Stimulated activated CD8-positive, alpha-beta memory T cell treated with anti-CD3 and anti-CD28 coated beads, Interleukin-7, amount 100 ng/mL, for 4 hours (primary cell): ENCODE results near the gene TRIM73.
"Not testable (repeated sequence)": the region's sequence is repeated elsewhere in the genome, so short reads cannot be mapped to it uniquely, and the experiment has no call there.

Source experiments
- DNase-seq, 2 donors: peaks; one replicate each; pipeline ENCODE4 v3.0.0-alpha.2; 2020; ENCODE audit warnings: low read depth in 2 of 2

The TRIM73 gene

DNA sequence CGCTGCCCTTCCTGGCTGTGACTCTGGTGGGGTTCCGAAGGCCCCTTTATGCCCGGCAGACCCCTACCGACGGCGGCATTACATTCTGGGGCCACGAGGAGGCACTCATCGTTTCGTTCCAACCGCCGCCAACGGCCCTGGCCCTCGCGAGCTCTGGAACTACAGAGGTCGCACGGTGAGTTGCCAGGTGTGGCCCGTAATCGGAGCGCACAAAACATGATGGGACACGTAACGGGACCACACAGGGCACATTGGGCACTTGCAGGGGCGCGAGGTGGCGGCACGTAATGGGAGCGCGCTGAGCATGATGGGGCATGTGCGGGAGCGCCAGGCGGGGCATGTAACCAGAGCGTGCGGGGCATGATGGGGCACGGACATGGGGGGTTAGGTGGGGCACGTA is at the start of gene TRIM73:
Gene TRIM73 (plus strand): TSS at position 301 of the 400 bp plus-strand sequence. CDS start 3,305 bp downstream, outside the sequence.
- DNase-seq, result not testable (repeated sequence)

DNA sequence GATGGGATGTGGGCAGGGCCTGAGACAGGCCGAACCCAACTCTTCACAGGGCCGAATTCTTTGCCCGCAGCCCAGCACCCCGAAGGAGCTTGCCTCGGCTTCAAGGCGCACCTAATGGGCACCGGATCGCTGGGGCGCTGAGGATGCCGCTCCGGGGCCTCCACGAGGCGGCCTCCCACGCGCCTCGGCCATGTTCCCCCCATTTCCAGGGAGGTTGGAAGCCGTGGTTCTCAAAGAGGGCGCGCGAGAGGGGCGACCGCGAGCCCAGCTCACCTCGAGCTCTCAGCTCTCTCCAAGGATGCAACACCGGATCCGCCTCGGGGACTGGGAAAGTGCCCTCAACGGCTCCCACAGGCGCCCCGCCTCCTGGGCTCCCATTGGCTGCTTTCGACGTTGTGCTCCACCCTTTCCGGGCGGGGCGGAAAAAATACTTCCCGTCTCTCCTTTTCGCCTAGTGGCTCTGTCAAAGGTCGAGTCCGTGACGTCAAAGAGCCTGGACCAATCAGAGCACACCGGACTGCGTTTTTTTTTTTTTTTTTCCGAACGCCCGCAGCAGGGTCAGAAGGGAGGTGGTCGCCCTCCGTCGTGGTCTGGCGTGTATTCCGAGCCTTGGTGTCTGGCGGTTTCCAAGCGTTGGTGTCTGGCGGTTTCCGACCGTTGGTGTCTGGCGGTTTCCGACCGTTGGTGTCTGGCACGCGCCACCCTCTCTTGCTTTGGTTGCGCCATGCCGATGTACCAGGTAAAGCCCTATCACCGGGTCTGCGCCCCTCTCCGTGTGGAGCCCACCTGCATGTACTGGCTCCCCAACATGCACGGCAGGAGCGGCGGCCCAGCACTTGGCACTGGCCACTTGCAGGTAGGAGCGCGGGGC is 36.5 kb upstream of the TRIM73 start:
- peak; percentile 0 to 45 for DNase-seq

DNA sequence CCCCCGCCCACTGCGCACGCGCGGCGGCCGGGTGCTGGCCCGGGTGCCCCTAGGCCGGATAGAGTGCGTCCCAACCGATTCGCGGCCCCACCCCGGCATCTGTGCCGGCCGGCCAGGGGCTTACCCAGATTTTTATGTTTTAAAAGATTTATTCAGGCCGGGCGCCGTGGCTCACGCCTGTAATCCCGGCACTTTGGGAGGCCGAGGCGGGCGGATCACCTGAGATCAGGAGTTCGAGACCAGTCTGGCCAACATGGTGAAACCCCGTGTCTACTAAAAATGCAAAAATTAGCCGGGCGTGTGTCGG is 35.9 kb upstream of the TRIM73 start:
- DNase-seq, result peak in 1 of 2 donors; percentile 0

DNA sequence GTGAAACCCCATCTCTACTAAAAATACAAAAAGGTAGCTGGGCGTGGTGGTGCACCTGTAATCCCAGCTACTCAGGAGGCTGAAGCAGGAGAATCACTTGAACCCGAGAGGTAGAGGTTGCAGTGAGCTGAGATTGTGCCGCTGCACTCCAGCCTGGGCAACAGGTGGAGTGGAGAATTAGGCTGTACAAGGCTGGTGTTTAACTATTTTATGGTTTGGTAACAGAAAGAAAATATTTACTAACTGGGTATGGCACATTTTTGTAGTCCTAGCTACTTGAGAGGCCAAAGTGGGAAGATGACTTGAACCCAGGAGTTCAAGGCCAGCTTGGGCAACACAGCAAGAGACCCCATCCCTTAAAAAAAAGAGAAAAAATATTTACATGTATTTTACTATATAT is 31.4 kb upstream of the TRIM73 start:
- DNase-seq, result not testable (repeated sequence)

DNA sequence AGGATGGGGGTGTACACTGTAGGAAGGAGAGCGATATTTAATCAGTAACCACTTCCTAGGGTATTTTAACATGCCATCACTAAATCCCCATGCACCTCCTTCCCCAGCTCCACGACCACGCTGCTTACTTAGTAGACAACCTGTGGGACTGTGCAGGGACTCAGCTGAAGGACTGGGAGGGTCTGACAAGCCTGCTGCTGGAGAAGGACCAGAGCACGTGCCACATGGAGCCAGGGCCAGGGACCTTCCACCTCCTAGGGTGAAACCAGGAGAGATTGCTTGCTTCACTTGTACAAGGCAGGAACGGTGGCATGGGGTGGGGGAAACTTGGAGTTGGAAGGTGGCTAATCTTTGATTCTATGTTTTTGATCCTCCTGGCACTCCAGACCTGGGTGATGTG is 28.8 kb upstream of the TRIM73 start:
- DNase-seq, result not testable (repeated sequence)

DNA sequence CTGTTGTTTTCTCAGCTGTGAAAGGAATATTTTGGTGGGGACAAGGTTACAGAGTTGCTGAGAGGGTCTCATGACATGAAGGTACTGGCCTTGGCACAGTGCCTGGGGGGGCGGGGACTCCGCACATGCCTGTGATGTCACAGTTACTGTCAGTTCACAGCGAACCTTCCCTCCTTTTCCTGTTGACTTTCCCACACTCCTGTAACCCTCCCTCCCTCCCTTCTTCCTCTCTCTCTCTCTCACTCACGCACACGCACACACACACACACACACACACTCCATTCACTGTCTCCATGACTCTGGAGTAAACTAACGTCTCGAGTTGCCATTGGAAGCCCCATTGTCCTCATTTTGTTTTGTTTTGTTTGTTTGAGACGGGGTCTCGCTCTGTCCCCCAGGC is 28.1 kb upstream of the TRIM73 start:
- DNase-seq, result not testable (repeated sequence)

DNA sequence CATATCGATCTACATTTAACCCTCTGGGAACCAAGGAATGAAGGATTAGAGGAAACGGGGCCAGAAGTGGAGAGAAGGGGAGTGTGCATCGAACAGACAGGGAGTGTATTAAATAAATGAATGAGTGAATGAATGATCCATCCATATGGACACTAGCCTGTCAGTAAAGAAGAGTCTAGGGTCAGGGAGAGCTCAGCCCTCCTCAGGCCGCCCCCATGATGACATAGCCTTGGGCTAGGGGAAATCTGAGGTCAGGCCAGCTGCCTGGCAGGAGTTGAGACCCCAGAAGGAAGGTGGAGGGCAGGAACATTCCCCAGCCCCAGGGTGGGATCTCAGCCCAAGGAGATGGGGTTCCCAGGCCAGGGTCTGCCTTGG is 21.3 kb upstream of the TRIM73 start:
- DNase-seq, result not testable (repeated sequence)

DNA sequence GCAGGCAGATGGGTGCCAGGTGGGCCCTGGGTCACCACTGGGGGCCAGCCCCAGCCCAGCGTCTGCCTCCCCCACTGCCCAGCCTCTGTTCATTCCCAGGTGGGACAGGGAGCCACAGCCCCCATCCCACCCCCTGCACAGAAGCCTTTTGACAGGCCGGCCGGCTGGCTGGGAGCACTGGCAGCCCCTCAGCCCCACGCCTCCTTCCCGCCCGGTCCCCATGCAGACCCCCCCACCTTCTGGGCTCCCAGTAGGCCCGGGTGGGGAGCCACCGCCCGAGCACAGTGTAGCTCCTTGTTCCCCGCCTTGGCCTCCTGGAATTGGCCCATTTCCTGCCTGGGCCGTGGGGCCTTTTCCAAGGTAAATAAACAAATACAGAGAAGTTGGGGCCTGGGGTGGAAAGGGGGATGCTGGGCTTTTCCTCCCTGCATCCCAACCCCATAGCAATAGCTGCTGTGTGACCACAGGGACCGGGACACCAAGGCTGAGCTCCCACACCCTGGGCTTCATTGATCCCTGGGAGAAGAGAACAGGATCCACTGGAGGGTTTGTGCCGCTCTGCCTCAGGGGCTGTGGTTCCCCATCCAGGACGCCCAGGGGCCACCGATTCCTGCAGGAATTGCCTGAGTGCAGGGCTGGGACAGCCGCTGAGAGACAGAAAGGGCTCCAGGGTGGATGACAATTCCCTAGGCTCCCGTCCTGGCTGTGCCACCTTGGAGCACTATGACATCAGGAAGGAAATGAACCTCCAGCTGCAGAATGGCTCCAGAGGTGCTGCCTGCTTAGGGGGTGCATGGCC is 20.7 kb upstream of the TRIM73 start:
- not testable (repeated sequence) for DNase-seq

DNA sequence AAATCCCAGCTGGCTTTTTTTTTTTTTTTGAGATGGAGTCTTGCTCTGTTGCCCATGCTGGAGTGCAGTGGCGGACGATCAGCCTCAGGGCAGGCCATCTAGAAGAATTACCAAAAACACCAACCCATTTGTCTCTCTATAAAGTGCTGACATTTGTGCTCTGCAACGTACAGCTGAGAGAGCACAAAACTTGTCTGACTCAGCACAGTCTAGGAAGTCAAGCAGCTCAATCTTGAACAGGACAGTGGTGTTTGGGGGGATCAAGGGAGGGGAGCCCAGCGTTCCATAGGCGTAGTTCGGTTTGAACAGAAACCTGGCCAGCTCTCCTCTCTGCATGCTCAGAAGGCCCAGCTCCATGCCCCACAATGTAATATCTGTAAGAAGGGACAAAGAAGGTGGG is 2.2 kb upstream of the TRIM73 start:
- DNase-seq, result not testable (repeated sequence)

DNA sequence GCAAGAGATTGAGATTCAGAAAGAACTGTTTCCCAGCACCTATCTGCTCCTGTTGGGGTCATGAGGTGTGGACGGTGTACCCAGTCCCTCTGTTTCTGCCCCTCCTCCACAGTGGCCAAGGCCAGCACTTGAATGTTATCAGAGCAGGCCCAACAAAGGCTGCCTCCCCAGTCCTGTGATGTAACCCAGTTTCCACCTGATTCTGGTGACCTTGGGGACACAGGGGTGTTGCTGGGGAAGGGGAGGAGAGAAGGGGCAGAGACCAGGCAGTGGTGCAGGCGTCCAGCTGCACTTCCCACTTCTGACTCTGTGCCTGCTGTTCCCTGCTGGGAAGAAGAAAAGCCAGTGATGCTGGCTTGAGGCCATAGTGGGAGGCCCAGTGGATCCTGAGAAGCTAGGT is 2.4 kb downstream of the TRIM73 start:
- not testable (repeated sequence) for DNase-seq

DNA sequence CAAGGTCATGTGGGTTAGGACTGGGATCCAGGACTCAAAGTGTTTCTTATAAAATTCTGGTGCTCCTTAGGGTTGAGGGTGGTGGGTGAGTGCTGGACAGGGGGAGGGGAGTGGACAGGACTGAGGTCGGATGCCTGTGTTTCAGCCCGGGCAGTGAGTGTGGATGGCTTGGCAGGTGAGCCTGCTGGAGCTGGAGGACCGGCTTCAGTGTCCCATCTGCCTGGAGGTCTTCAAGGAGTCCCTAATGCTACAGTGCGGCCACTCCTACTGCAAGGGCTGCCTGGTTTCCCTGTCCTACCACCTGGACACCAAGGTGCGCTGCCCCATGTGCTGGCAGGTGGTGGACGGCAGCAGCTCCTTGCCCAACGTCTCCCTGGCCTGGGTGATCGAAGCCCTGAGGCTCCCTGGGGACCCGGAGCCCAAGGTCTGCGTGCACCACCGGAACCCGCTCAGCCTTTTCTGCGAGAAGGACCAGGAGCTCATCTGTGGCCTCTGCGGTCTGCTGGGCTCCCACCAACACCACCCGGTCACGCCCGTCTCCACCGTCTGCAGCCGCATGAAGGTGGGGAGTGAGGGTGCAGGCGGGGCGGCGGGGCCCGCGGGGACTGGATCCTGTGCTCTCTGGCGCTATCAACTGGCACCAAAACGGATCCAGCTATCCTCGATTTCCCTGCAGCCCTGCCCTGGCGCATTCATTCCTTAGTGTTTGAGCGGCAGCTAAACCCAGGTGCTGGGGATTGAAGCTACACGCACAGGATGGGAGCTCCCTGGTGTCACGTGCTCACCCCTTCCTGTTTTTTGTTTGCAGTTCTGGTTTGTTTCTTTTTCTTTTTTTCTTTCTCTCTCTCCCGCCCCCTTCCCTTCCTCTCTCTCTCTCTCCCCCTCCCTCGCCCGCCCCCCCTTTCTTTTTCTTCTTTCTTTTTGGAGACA is 3.6 kb downstream of the TRIM73 start:
- not testable (repeated sequence) for DNase-seq

DNA sequence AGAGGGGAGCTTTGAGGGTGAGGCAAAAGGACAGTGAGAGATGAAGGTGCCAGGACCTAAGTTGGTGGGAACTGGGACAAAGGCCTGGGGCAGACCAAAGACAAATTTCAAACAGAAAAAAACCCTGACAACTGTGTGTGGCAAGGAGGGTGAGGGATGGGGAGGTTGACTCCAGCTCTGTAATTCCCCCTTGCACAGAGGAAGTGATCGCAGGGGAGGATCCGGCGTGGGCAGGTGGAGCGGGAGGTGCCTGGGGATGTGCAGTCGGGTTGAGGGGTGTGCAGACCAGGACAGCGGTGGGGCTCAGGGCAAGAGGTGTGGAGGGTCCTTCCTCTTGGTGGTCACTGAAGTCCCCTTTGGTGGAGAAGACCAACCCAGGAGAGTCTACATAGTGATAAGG is 5.1 kb downstream of the TRIM73 start:
- DNase-seq, result not testable (repeated sequence)

DNA sequence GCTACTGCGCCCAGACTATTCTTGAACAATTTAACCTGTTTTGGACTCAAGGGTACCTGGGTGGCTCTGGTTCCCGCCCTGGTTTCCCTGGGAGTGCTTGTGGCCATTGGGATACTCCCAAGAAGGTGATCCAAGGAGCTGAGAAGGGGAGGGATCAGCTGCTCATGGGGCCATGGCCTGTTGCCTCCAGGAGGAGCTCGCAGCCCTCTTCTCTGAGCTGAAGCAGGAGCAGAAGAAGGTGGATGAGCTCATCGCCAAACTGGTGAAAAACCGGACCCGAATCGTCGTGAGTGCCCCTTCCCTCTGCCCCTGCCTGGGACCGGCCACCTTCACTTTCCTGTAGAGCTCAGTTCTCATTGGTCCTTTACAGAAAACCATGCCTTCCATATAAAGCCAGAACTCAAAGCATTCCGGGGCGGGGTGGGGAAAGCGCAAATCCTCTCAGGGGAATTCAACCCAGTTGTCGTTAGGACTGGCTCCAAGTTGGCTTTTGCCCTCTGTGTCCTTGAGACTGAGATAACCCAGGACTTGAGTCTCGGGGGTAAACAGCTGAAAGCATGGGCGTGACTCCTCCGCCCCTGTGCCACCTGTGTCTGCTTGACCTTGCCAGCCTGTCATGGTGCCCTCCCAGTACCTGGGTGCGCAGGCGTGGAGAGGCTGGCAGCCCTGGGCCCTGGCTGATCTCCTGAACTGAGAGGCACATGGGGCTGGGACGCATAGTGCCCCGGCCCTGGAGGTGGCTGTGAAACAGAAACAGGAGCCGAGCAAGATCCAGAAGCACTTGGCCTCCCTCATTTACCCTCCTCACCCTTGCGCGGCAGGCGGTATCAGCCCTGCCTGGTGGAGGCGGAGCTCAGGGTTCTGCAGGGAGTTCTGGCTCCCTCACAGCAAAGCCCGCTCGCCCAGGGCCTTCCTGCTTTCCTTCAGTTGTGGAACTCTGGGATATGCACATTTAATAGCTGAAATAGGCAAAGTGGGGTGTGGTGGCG is 8.3 kb downstream of the TRIM73 start:
- not testable (repeated sequence) for DNase-seq

DNA sequence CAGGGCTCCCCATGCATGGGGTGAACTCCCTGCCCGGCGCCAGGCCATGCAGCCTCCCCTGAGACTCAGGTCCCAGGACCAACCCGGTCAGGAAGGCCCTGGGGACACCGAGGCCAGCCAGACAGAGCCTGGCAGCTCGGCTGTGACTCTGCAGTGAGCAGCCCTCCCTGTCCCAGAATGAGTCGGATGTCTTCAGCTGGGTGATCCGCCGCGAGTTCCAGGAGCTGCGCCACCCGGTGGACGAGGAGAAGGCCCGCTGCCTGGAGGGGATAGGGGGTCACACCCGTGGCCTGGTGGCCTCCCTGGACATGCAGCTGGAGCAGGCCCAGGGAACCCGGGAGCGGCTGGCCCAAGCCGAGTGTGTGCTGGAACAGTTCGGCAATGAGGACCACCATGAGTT is 9.2 kb downstream of the TRIM73 start:
- not testable (repeated sequence) for DNase-seq

DNA sequence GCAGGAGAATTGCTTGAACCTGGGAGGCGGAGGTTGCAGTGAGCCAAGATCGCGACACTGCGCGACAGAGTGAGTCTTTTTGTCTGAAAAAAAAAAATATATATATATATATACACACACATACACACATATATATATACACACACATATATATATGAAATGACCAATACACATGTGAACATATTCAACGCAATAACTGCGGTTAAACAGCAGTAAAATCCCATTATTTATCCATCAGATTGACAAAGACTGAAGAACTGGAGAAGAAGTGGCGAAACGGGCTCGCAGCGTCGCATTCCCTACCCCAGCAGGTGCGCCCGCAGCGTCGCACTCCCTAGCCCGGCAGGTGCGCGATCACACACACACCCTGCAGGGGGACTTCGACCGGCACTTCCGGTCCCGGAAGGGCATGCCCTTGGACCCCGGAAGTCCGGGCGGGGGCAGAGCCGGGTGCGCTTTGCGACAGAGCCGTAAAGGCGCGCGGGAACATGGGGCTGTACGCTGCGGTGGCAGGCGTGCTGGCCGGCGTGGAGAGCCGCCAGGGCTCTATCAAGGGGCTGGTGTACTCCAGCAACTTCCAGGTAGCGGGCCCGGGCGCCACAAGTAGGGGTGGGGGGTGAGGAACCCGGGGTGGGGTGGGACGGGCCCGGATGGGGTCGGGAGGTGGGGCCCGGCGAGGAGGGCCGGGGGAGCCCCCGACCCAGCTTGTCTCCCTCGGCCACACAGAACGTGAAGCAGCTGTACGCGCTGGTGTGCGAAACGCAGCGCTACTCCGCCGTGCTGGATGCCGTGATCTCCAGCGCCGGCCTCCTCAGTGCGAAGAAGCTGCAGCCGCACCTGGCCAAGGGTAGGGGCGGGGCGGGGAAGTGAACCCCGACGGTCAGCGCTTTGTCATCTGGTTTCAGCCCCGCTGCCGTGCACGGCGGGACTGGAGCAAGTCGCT is 14.7 kb downstream of the TRIM73 start:
- not testable (repeated sequence) for DNase-seq

DNA sequence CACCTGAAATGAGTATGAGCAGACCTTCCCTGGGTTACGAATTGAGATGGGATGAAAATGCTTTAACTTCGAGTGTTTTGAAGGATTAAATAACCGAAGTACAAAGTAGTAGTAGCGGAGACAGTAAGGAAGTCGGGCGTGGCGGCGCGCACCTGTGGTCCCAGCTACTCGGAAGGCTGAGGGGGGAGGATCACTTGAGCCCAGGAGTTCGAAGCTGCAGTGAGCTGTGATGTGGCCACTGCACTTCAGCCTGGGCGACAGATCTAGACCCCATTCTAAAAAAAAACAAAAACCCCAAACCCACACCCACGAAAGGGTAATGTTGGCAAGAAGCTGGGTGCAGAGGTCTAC is 15.4 kb downstream of the TRIM73 start:
- not testable (repeated sequence) for DNase-seq

DNA sequence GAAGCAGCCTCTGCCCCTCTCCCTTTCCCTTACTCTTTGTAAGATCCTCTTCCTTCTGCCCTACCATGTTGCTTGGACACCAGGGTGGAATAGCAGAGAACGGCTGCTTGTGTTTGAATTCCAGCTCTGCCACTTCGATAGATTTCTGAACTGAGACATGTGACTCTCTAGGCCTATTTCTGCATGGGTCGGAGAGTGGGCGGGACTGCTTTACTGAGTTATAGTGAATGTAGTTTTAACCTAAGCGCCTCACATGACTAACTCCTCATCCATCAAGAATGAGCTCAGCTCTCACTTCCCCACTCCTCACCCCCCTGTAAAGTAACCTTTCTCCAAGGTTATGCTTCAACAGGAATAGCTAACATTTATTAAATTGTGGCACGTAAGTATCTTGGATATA is 18.8 kb downstream of the TRIM73 start:
- DNase-seq, result not testable (repeated sequence)

DNA sequence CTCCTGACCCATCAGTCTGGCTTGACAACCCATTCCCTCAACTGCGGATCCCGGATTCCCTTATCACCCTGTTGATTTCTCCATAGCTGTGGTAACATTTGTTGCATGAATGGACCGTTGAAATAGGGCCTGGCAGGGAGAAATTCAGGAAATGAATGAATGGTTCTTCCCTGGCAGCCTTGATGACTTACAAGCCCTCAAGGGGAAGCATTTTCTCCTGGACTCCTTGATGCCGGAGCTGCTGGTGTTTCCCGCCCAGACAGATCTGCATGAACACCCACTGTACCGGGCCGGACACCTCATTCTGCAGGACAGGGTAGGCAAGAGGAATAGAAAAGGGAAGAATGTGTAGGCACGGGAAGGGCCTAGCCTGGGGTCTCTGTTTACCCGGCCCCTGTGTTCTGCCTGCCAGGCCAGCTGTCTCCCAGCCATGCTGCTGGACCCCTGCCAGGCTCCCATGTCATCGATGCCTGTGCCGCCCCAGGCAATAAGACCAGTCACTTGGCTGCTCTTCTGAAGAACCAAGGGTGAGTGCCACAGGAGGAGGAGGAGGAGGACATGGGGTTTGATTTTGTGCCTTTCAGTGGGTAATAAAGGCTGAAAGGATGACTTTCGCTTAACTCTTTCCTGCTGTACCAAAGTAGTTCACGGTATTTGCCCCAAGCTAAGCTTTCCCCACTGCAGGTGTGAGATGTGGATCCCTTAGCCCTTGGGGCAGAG is 19.4 kb downstream of the TRIM73 start:
- DNase-seq, result not testable (repeated sequence)

DNA sequence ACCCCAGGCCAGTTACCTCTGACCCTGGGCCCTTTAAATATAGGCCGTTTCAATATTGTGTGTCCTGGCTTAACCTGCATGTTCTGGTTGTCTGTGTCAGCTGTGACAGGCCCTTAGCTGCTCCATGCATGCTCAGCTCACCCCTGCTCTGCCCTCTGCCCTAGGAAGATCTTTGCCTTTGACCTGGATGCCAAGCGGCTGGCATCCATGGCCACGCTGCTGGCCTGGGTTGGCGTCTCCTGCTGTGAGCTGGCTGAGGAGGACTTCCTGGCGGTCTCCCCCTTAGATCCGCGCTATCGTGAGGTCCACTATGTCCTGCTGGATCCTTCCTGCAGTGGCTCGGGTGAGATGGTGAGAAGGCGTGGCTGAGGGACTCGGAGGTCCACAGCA is 20.0 kb downstream of the TRIM73 start:
- DNase-seq, result not testable (repeated sequence)
